Measurements from ENCODE around the gene RAD9B. TPM values are rescaled to one million over a fixed set of nuclear protein-coding genes. Genes with fewer than 3 reads are reported as not detected.

Gene RAD9B
- polyA plus RNA-seq, 2 of the 4 experiments (the other 2 are of a cell fraction), result 0.18 to 0.66 TPM

DNA sequence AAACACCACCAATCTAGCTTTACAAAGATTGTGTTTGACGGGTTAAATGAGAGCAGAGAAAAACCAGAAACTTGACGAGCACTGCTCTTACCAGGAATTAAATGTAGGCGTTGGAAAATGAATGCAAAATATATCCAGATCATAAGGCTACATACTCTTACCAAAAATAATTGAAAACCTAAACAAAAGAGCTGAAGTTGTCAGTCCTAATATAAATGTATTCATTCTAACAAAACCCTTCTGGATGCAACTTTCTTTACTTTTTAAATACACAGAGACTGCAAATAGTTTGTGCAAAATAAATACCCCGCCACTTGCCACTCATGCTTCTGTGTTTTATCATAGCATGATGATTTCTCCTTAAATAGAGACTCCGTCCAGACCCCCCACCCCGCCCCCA lies 32.7 kb downstream of the RAD9B start (continued):
- TF ChIP-seq CBX8 (IDR thresholded peaks at IDR 0.05) (no peak), MAZ (IDR thresholded peaks at IDR 0.05; ENCODE audit: borderline replicate concordance, low read depth, low read length) (no peak), FOSB (CRISPR knock-in tag; IDR thresholded peaks at IDR 0.05) (no peak), JUNB (IDR thresholded peaks at IDR 0.05) (no peak)
- TF ChIP-seq, protein P1, sequence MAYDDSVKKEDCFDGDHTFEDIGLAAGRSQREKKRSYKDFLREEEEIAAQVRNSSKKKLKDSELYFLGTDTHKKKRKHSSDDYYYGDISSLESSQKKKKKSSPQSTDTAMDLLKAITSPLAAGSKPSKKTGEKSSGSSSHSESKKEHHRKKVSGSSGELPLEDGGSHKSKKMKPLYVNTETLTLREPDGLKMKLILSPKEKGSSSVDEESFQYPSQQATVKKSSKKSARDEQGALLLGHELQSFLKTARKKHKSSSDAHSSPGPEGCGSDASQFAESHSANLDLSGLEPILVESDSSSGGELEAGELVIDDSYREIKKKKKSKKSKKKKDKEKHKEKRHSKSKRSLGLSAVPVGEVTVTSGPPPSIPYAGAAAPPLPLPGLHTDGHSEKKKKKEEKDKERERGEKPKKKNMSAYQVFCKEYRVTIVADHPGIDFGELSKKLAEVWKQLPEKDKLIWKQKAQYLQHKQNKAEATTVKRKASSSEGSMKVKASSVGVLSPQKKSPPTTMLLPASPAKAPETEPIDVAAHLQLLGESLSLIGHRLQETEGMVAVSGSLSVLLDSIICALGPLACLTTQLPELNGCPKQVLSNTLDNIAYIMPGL (CRISPR knock-in tag; IDR thresholded peaks at IDR 0.05; ENCODE audit: borderline replicate concordance), result no peak

DNA sequence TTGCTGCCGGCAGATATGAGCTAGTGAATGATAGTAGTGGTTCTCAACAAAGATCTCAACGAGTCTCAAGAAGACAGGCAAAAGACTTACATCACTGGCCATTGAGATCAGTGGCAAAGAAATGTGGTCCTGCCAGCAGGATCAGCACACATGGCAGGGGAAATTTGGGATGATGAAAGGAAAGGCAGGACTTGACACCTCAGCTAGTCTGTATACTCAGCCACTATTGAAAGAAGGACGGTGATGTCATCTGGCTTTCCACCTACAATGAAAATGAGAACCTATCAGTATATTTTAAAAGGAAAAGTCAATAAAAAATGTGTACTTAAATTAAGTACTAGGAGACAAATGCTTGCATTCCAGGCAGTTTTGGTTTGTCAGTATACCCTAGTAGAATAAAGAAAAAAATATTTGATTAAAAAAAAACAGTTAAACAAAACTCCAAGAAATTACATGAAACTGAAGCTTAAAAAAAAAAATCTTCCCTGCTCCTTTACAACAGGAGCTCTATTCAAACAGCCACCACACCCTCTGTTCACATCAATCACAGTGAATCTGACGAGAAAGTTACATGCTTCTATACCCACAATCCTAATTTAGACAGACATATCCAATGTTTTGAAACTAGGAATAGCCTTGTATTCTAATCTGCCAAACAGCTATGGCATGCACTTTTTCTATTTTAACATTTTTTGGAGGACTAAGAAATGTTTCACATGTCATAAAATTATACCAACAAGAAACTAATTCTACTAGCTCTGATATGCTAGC lies 34.9 kb downstream of the RAD9B start:
- H3K4me3 ChIP-seq, result no peak overlapping the region
- no peak for TF ChIP-seq ZFP36 (IDR thresholded peaks at IDR 0.05; ENCODE audit: borderline replicate concordance, partially characterized antibody)
- TF ChIP-seq MAFK (IDR thresholded peaks at IDR 0.05; ENCODE audit: partially characterized antibody), result no peak
- no peak for TF ChIP-seq ZSCAN20 (CRISPR knock-in tag; IDR thresholded peaks at IDR 0.05)
- no peak for TF ChIP-seq FOXS1 (CRISPR knock-in tag; IDR thresholded peaks at IDR 0.05)
- no peak for TF ChIP-seq ESRRA (IDR thresholded peaks at IDR 0.05; ENCODE audit: borderline replicate concordance, low read length)
- no peak for TF ChIP-seq CHD4 (IDR thresholded peaks at IDR 0.05; ENCODE audit: borderline replicate concordance)
- no peak for TF ChIP-seq ZNF302 (CRISPR knock-in tag; IDR thresholded peaks at IDR 0.05)
- no peak for TF ChIP-seq CBX8 (IDR thresholded peaks at IDR 0.05)
- no peak for TF ChIP-seq JUN (IDR thresholded peaks at IDR 0.05)
- no peak for TF ChIP-seq ZC3H11A (IDR thresholded peaks at IDR 0.05)
- TF ChIP-seq, protein P2, sequence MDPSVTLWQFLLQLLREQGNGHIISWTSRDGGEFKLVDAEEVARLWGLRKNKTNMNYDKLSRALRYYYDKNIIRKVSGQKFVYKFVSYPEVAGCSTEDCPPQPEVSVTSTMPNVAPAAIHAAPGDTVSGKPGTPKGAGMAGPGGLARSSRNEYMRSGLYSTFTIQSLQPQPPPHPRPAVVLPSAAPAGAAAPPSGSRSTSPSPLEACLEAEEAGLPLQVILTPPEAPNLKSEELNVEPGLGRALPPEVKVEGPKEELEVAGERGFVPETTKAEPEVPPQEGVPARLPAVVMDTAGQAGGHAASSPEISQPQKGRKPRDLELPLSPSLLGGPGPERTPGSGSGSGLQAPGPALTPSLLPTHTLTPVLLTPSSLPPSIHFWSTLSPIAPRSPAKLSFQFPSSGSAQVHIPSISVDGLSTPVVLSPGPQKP (IDR thresholded peaks at IDR 0.05; ENCODE audit: low read depth, low read length), result no peak
- TF ChIP-seq GATA3 (IDR thresholded peaks at IDR 0.05; ENCODE audit: borderline replicate concordance), result no peak
- no peaks in the 10 kb centered on the region for H3K9me3 ChIP-seq
- no peak overlapping the region for H3K27ac ChIP-seq
- DNase-seq (ENCODE audit: low read depth in 1 of 2, low spot score in 1 of 2), result no peak
- FAIRE-seq, result no peak
- 79% methylated on average over 4 of the region's 4 CpGs for WGBS (ENCODE audit: missing lambda C conversion rate)
- ChIA-PET POLR2A (no interaction called here), CTCF (interaction anchor here (0.6 to 1.5 kb wide), 4 partner anchors 14 to 63 kb away, joined by 3 to 5 read pairs (median 4); no protein-coding TSS in a partner anchor)
- peaks cover 13% of the 10 kb centered on the region for H3K4me1 ChIP-seq
- no peak overlapping the region for H3K4me2 ChIP-seq
- ATAC-seq, result no peak

DNA sequence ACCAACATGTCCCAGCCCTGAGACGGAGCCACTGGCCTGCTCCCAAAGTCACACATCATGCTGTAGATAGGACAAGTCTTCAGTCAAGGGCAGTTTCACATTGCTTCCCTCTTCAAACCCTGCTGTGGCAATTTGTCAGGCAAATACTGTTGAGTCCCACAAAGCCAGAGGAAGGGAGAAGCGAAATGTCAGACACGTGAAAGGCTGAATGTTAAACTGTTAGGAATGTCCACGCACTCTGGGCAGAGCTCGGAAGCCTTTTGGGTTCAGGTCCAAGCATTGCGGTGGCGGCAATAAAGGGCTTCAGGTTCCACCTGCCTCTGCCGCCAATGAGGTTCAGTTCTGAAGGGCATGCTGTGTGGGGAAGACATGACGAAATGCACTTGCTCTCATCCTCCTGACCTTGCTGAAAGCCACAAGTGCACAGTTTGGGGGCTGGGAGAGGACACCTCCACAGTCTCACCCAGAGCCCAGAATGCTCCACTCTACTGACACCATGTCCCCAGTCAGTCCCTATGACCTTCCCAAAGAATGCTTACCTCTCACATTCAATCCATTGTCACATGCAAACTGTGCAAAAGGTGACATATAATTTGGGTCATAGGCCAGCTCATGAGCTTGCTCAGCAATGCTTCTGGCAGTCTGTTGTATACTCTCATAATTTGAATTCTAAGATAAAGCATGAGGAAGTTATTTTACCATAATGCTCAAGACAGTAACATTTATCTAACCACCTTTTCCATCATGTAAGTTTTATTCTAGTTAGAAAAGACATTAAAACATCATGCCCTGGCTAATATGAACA lies 35.7 kb downstream of the RAD9B start:
- no peak for ATAC-seq
- FAIRE-seq, result no peak
- no peak for DNase-seq (ENCODE audit: low read depth in 1 of 2, low spot score in 1 of 2)
- Histone ChIP-seq H3K9me3 (no peaks in the 10 kb centered on the region), H3K4me3 (no peak overlapping the region), H3K4me1 (peaks cover 10% of the 10 kb centered on the region), H3K27ac (no peak overlapping the region), H3K4me2 (no peak overlapping the region)
- POLR2A ChIA-PET, result no interaction called here
- WGBS (ENCODE audit: missing lambda C conversion rate), result 91% methylated on average over 9 of the region's 9 CpGs
- TF ChIP-seq, protein P3, sequence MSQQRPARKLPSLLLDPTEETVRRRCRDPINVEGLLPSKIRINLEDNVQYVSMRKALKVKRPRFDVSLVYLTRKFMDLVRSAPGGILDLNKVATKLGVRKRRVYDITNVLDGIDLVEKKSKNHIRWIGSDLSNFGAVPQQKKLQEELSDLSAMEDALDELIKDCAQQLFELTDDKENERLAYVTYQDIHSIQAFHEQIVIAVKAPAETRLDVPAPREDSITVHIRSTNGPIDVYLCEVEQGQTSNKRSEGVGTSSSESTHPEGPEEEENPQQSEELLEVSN (IDR thresholded peaks at IDR 0.05; ENCODE audit: borderline replicate concordance, low read depth), result no peak
- TF ChIP-seq CHD4 (IDR thresholded peaks at IDR 0.05; ENCODE audit: borderline replicate concordance) (no peak), RARB (CRISPR knock-in tag; IDR thresholded peaks at IDR 0.05) (no peak), POLR2A (IDR thresholded peaks at IDR 0.05; ENCODE audit: low read length) (no peak), TP53 (CRISPR knock-in tag; IDR thresholded peaks at IDR 0.05) (no peak), SREBF2 (IDR thresholded peaks at IDR 0.05) (no peak), RFX5 (IDR thresholded peaks at IDR 0.05) (no peak), EHF (CRISPR knock-in tag; IDR thresholded peaks at IDR 0.05) (no peak), GATA3 (IDR thresholded peaks at IDR 0.05; ENCODE audit: borderline replicate concordance) (no peak), JUNB (IDR thresholded peaks at IDR 0.05) (no peak), HOXA7 (CRISPR knock-in tag; IDR thresholded peaks at IDR 0.05) (no peak), FOSL2 (IDR thresholded peaks at IDR 0.05) (no peak), FOSL2 (CRISPR knock-in tag; IDR thresholded peaks at IDR 0.05) (no peak)
- CTCF ChIA-PET, result interaction anchor here (1.1 to 2.4 kb wide), 6 partner anchors 10 to 69 kb away, joined by 3 to 14 read pairs (median 4); partner anchors contain the start of gene FAM216A
